Activated CD4-positive, alpha-beta T cell treated with anti-CD3 and anti-CD28 coated beads, Interleukin-2, amount 10 ng/mL, durations not matched to agents 7 days and 5 days (primary cell): ENCODE data around the gene BLACAT1. TPM values are rescaled to one million over a fixed set of nuclear protein-coding genes. Genes with fewer than 3 reads are reported as not detected.

Experiments
- CTCF ChIA-PET: fragments of 350-600 bp; sonication (Branson Sonifier 250); formaldehyde crosslinking; loops from one replicate; lab custom pipeline; 2021; ENCODE audit warnings: antibody characterized with exemption; lab: Charles Lee
- POLR2A ChIA-PET: fragments of 350-600 bp; sonication (Branson Sonifier 250); formaldehyde crosslinking; loops from one replicate; lab custom pipeline; 2021; ENCODE audit warnings: antibody characterized with exemption; lab: Charles Lee
- DNase-seq: peaks from one replicate; pipeline ENCODE4 v3.0.0-alpha.2; 2020
- H3K27ac Mint-ChIP-seq: one replicate; pipeline ENCODE4 v1.8.0; 2021; ENCODE audit warnings: mild to moderate bottlenecking, moderate library complexity, mixed read lengths
- H3K27me3 Mint-ChIP-seq: one replicate; pipeline ENCODE4 v1.8.0; 2021; ENCODE audit warnings: mixed read lengths
- H3K36me3 Mint-ChIP-seq: one replicate; pipeline ENCODE4 v1.8.0; 2021; ENCODE audit warnings: low read depth, mixed read lengths
- H3K4me1 Mint-ChIP-seq: one replicate; pipeline ENCODE4 v1.8.0; 2021; ENCODE audit warnings: mixed read lengths
- H3K4me3 Mint-ChIP-seq: one replicate; pipeline ENCODE4 v1.8.0; 2021; ENCODE audit warnings: mild to moderate bottlenecking, moderate library complexity, mixed read lengths
- H3K9me3 Mint-ChIP-seq: one replicate; pipeline ENCODE4 v1.8.0; 2021; ENCODE audit warnings: mixed read lengths
- total RNA-seq, 2 experiments: library from RNA; stranded (reverse); gene quantifications; one replicate each; pipeline ENCODE4 v1.2.3, GENCODE V29; 2021

BLACAT1 gene
- under 1 TPM; 0.20 to 0.23 TPM for total RNA-seq

GRCh38 chr1:205455581-205456382, at the start of gene BLACAT1:
Gene BLACAT1 (minus strand): TSS chr1:205456045.
- Mint-ChIP-seq H3K27me3 (peaks cover 78% of the 10 kb centered on the region), H3K9me3 (no peaks in the 10 kb centered on the region), H3K36me3 (no peaks in the 10 kb centered on the region), H3K4me1 (peaks cover 10% of the 10 kb centered on the region), H3K27ac (no peak within 1 kb of the TSS), H3K4me3 (peak within 1 kb of the TSS; percentile 47)
- DNase-seq = no peak
- ChIA-PET CTCF (interaction anchor here (0.7 to 2.2 kb wide), 4 partner anchors 14 to 73 kb away, joined by 3 to 5 read pairs (median 4); no protein-coding TSS in a partner anchor), POLR2A (no interaction called here)

GRCh38 chr1:205505076-205505729, 49.4 kb upstream of the BLACAT1 start:
- no peaks in the 10 kb centered on the region for H3K36me3 Mint-ChIP-seq
- H3K4me3 Mint-ChIP-seq = peak overlapping the region; percentile 73
- no peak overlapping the region for H3K27ac Mint-ChIP-seq
- ChIA-PET CTCF (no interaction called here), POLR2A (no interaction called here)
- no peak for DNase-seq
- H3K9me3 Mint-ChIP-seq = no peaks in the 10 kb centered on the region
- peaks cover 11% of the 10 kb centered on the region for H3K27me3 Mint-ChIP-seq
- H3K4me1 Mint-ChIP-seq = peaks cover 14% of the 10 kb centered on the region

GRCh38 chr1:205504311-205505075, 48.6 kb upstream of the BLACAT1 start, which contains the start of gene CDK18:
Gene CDK18 (plus strand): TSS chr1:205504669. CDS start chr1:205523168, 18,499 bp downstream.
- Mint-ChIP-seq H3K36me3 (no peaks in the 10 kb centered on the region), H3K4me3 (peak within 1 kb of the TSS; percentile 73), H3K4me1 (peaks cover 14% of the 10 kb centered on the region), H3K9me3 (no peaks in the 10 kb centered on the region), H3K27ac (peak within 1 kb of the TSS; percentile 74), H3K27me3 (peaks cover 11% of the 10 kb centered on the region)
- ChIA-PET CTCF (no interaction called here), POLR2A (no interaction called here)
- DNase-seq = peak; percentile 58

- ChIA-PET POLR2A (no interaction called here), CTCF (interaction anchor here (0.6 kb wide), 1 partner anchor 30 kb away, joined by 3 read pairs; no protein-coding TSS in a partner anchor)
- Mint-ChIP-seq H3K27ac (no peak overlapping the region), H3K36me3 (no peaks in the 10 kb centered on the region), H3K27me3 (peaks cover 11% of the 10 kb centered on the region), H3K4me3 (no peak overlapping the region), H3K9me3 (no peaks in the 10 kb centered on the region), H3K4me1 (peaks cover 14% of the 10 kb centered on the region)
- no peak for DNase-seq
Measured at GRCh38 chr1:205502992-205503391, 47.1 kb upstream of the BLACAT1 start.

GRCh38 chr1:205502111-205502810, 46.4 kb upstream of the BLACAT1 start:
- POLR2A ChIA-PET = no interaction called here
- Mint-ChIP-seq H3K4me3 (no peak overlapping the region), H3K27me3 (peaks cover 11% of the 10 kb centered on the region), H3K36me3 (no peaks in the 10 kb centered on the region), H3K9me3 (no peaks in the 10 kb centered on the region), H3K4me1 (peaks cover 14% of the 10 kb centered on the region), H3K27ac (no peak overlapping the region)
- no peak for DNase-seq
- CTCF ChIA-PET = interaction anchor here (1.3 kb wide), 1 partner anchor 89 kb away, joined by 5 read pairs; no protein-coding TSS in a partner anchor

GRCh38 chr1:205500240-205501233, 44.7 kb upstream of the BLACAT1 start:
- Mint-ChIP-seq H3K4me1 (peaks cover 12% of the 10 kb centered on the region), H3K36me3 (no peaks in the 10 kb centered on the region), H3K27ac (no peak overlapping the region), H3K27me3 (peaks cover 11% of the 10 kb centered on the region), H3K9me3 (no peaks in the 10 kb centered on the region), H3K4me3 (no peak overlapping the region)
- POLR2A ChIA-PET = interaction anchor here (0.6 kb wide), 1 partner anchor 57 kb away, joined by 3 read pairs; no protein-coding TSS in a partner anchor
- CTCF ChIA-PET = interaction anchor here (1.5 kb wide), 1 partner anchor 10 kb away, joined by 3 read pairs; no protein-coding TSS in a partner anchor
- no peak for DNase-seq

- Mint-ChIP-seq H3K4me3 (no peak overlapping the region), H3K27me3 (peaks cover 10% of the 10 kb centered on the region), H3K4me1 (peaks cover 4% of the 10 kb centered on the region), H3K27ac (no peak overlapping the region), H3K9me3 (no peaks in the 10 kb centered on the region), H3K36me3 (no peaks in the 10 kb centered on the region)
- CTCF ChIA-PET = interaction anchor here (1.4 to 1.5 kb wide), 3 partner anchors 9 to 159 kb away, joined by 3 to 4 read pairs (median 3); no protein-coding TSS in a partner anchor
- POLR2A ChIA-PET = interaction anchor here (0.6 kb wide), 1 partner anchor 56 kb away, joined by 3 read pairs; no protein-coding TSS in a partner anchor
- DNase-seq = no peak
Measured at GRCh38 chr1:205499789-205500188, 43.9 kb upstream of the BLACAT1 start.

- ChIA-PET POLR2A (no interaction called here), CTCF (interaction anchor here (1.5 to 2.8 kb wide), 3 partner anchors 9 to 25 kb away, joined by 4 to 15 read pairs (median 5); no protein-coding TSS in a partner anchor)
- H3K4me1 Mint-ChIP-seq = no peaks in the 10 kb centered on the region
- no peak overlapping the region for H3K27ac Mint-ChIP-seq
- no peaks in the 10 kb centered on the region for H3K36me3 Mint-ChIP-seq
- no peaks in the 10 kb centered on the region for H3K9me3 Mint-ChIP-seq
- peaks cover 12% of the 10 kb centered on the region for H3K27me3 Mint-ChIP-seq
- no peak for DNase-seq
- H3K4me3 Mint-ChIP-seq = no peak overlapping the region
Measured at GRCh38 chr1:205497351-205497750, 41.5 kb upstream of the BLACAT1 start.

- no peak for DNase-seq
- Mint-ChIP-seq H3K4me3 (no peak overlapping the region), H3K9me3 (no peaks in the 10 kb centered on the region), H3K27me3 (peaks cover 17% of the 10 kb centered on the region), H3K36me3 (no peaks in the 10 kb centered on the region), H3K4me1 (no peaks in the 10 kb centered on the region), H3K27ac (no peak overlapping the region)
- CTCF ChIA-PET = interaction anchor here (1.5 to 2.8 kb wide), 2 partner anchors 8 to 12 kb away, joined by 5 to 15 read pairs; no protein-coding TSS in a partner anchor
- POLR2A ChIA-PET = no interaction called here
Measured at GRCh38 chr1:205496661-205497060, 40.8 kb upstream of the BLACAT1 start.

- Mint-ChIP-seq H3K27ac (no peak overlapping the region), H3K9me3 (no peaks in the 10 kb centered on the region), H3K4me1 (peaks cover under 1% of the 10 kb centered on the region), H3K36me3 (no peaks in the 10 kb centered on the region), H3K4me3 (no peak overlapping the region), H3K27me3 (peaks cover 17% of the 10 kb centered on the region)
- ChIA-PET CTCF (interaction anchor here (2.8 kb wide), 1 partner anchor 10 kb away, joined by 15 read pairs; no protein-coding TSS in a partner anchor), POLR2A (no interaction called here)
- no peak for DNase-seq
Measured at GRCh38 chr1:205495237-205495823, 39.5 kb upstream of the BLACAT1 start.
